Activated CD4-positive, alpha-beta T cell treated with anti-CD3 and anti-CD28 coated beads for 24 hours (primary cell): ENCODE measurements around the gene OSBP2.

ENCODE experiments used
- DNase-seq, 2 donors: peaks; one replicate each; pipeline ENCODE4 v3.0.0-alpha.2; 2020; ENCODE audit warnings: low read depth in 2 of 2

Gene OSBP2

GRCh38 chr22:30868663-30869385 lies 174.2 kb downstream of the OSBP2 start:
- no peak for DNase-seq

GRCh38 chr22:30869667-30870395 lies 175.2 kb downstream of the OSBP2 start:
- no peak for DNase-seq

- no peak for DNase-seq
Measured at GRCh38 chr22:30870451-30871345, 176.0 kb downstream of the OSBP2 start.

GRCh38 chr22:30871391-30872284 lies 177.0 kb downstream of the OSBP2 start:
- DNase-seq = no peak

GRCh38 chr22:30872285-30873041 lies 177.8 kb downstream of the OSBP2 start:
- no peak for DNase-seq

GRCh38 chr22:30873086-30873650 lies 178.5 kb downstream of the OSBP2 start:
- DNase-seq = no peak

- DNase-seq = no peak
Measured at GRCh38 chr22:30873661-30874060, 179.0 kb downstream of the OSBP2 start.

GRCh38 chr22:30874431-30875370 lies 180.0 kb downstream of the OSBP2 start:
- DNase-seq = no peak

- no peak for DNase-seq
Measured at GRCh38 chr22:30875481-30876215, 181.0 kb downstream of the OSBP2 start.

- no peak for DNase-seq
Measured at GRCh38 chr22:30876221-30876751, 181.6 kb downstream of the OSBP2 start.

- DNase-seq = no peak
Measured at GRCh38 chr22:30876915-30877553, 182.4 kb downstream of the OSBP2 start.

GRCh38 chr22:30877662-30878515 lies 183.2 kb downstream of the OSBP2 start:
- DNase-seq = no peak

- no peak for DNase-seq
Measured at GRCh38 chr22:30878516-30879414, 184.1 kb downstream of the OSBP2 start.

GRCh38 chr22:30879415-30879797 lies 184.7 kb downstream of the OSBP2 start:
- no peak for DNase-seq

GRCh38 chr22:30880181-30880601 lies 185.5 kb downstream of the OSBP2 start:
- no peak for DNase-seq

GRCh38 chr22:30880847-30881246 lies 186.2 kb downstream of the OSBP2 start:
- no peak for DNase-seq
